Hepatocyte (in vitro differentiated cells): ENCODE measurements around the gene BNIP5. TPM values are rescaled to one million over a fixed set of nuclear protein-coding genes. Genes with fewer than 3 reads are reported as not detected.

Source experiments
- DNase-seq: peaks from one replicate; pipeline ENCODE4 v3.0.0-alpha.2; 2016; ENCODE audit warnings: low spot score
- H2AFZ ChIP-seq: fragments of 200-600 bp; sonication (generic); 2 replicates; pipeline ENCODE4 v1.6.0; 2016; ENCODE audit warnings: antibody characterized with exemption, mild to moderate bottlenecking
- H3K27ac ChIP-seq: fragments of 200-600 bp; sonication (generic); 2 replicates; pipeline ENCODE4 v1.5.1; 2016; ENCODE audit warnings: mild to moderate bottlenecking
- H3K27me3 ChIP-seq: fragments of 200-600 bp; sonication (generic); 2 replicates; pipeline ENCODE4 v1.6.1; 2016
- H3K36me3 ChIP-seq: fragments of 200-600 bp; sonication (generic); replicated peaks from 2 replicates; pipeline ENCODE4 v1.5.1; 2016; ENCODE audit warnings: low read depth; ENCODE audit not compliant: insufficient read depth
- H3K4me1 ChIP-seq: fragments of 200-600 bp; sonication (generic); 2 replicates; pipeline ENCODE4 v1.5.1; 2016; ENCODE audit warnings: mild to moderate bottlenecking, moderate library complexity; ENCODE audit not compliant: insufficient read depth
- H3K4me2 ChIP-seq: fragments of 200-600 bp; sonication (generic); 2 replicates; pipeline ENCODE4 v1.6.0; 2016
- H3K4me3 ChIP-seq: fragments of 200-600 bp; sonication (generic); 2 replicates; pipeline ENCODE4 v1.5.1; 2016; ENCODE audit warnings: mild to moderate bottlenecking
- H3K79me2 ChIP-seq: fragments of 200-600 bp; sonication (generic); 2 replicates; pipeline ENCODE4 v1.6.0; 2017; ENCODE audit warnings: mild to moderate bottlenecking
- H3K9me2 ChIP-seq: fragments of 200-600 bp; sonication (generic); replicated peaks from 2 replicates; pipeline ENCODE4 v1.6.0; 2017; ENCODE audit warnings: mild to moderate bottlenecking; ENCODE audit not compliant: insufficient read depth
- H3K9me3 ChIP-seq: fragments of 200-600 bp; sonication (generic); 2 replicates; pipeline ENCODE4 v1.5.1; 2016; ENCODE audit warnings: low read depth, mild to moderate bottlenecking
- H4K20me1 ChIP-seq: fragments of 200-600 bp; sonication (generic); 2 replicates; pipeline ENCODE4 v1.6.0; 2016; ENCODE audit warnings: mild to moderate bottlenecking; ENCODE audit not compliant: insufficient read depth, poor library complexity, severe bottlenecking
- EZH2 ChIP-seq: fragments of 200-600 bp; sonication (generic); IDR thresholded peaks from 2 replicates; pipeline ENCODE4 v1.6.1; 2016; ENCODE audit warnings: antibody characterized with exemption, mild to moderate bottlenecking, borderline replicate concordance
- EZH2phosphoT487 ChIP-seq: fragments of 200-600 bp; sonication (generic); IDR thresholded peaks from one replicate; pipeline ENCODE4 v1.6.1; 2018; ENCODE audit warnings: antibody characterized with exemption, mild to moderate bottlenecking, low read depth, moderate library complexity; ENCODE audit not compliant: unreplicated experiment, severe bottlenecking
- WGBS: methylation state at CpG from one replicate; pipeline ENCODE4 v1.1.6; 2016; ENCODE audit warnings: low lambda C conversion rate; ENCODE audit errors: missing lambda C conversion rate; 5-methylcytosine and 5-hydroxymethylcytosine counted together
- polyA plus RNA-seq: library from polyadenylated mRNA; unstranded; fragments of >200 nt; fragmentation: Nextera tagmentation; extraction: Ambion mirVana; gene quantifications from 2 replicates; pipeline ENCODE4 v1.2.1, GENCODE V29; 2016
- total RNA-seq: library from RNA; depleted of rRNA; stranded (reverse); fragments of >200 nt; gene quantifications from 2 replicates; pipeline ENCODE4 v1.2.3, GENCODE V29; 2014
- TF ChIP-seq, protein P1 (sequence below): fragments of 200-600 bp; sonication (generic); IDR thresholded peaks from 2 replicates; pipeline ENCODE4 v1.5.1; 2016; ENCODE audit warnings: antibody characterized with exemption, mild to moderate bottlenecking; ENCODE audit not compliant: poor library complexity

BNIP5 gene, protein sequence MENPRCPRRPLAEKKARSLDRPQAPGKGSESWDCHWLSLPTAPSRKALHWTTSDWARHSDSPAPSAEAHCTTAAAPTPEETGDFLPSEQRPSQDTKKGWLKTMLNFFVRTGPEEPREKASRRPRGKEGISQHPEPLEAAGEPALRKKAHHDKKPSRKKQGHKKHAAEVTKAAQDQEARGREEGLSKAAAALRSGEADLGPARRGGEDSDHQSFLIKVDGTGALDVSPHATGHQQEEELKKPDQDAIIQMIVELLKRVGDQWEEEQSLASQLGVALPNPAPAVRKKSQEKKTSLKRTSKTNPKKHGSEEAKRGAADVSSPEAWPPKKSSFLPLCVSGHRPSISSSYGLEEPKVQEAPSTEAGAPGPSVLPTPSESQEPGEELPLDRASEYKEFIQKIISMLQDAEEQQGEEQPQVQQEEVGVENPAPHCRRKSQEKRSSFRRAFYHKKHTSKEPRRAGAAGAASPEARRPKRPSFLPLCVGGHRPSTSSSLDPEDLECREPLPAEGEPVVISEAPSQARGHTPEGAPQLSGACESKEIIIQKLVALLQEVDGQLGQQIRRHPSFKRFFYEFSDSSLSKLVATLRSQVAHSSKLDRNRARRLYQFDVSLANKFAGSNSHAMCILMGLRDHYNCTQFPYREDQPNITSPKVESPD
- 27.6 and 29.1 TPM in 2 replicates for total RNA-seq
- polyA plus RNA-seq, result 28.1 and 29.2 TPM in 2 replicates

DNA sequence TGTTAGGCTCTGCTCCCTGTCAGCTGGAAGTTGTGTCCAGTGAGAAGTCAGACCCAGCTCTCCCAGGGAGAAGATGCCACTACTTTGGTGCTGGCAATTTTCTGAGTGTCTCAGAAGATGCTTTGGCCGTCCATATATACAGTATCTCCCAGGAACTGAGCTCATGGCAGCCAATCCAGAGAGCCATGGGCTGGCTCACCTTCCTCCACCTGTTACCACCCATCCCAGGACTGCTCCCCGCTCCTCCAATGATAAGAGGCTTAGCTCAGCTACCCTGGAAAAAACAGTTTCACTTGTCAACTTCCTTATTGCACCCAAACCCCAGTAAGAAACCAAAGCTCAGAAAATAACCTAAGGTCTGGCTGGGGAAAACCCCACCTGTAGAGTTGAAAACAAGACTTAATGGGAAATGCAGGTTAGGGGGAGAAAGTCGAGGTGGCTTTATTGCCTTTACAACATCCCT lies at the start of gene BNIP5:
Gene BNIP5, minus strand, starts transcription at position 110 of the 463 bp plus-strand sequence. CDS start 6,198 bp downstream, outside the sequence.
- DNase-seq, result peak; percentile 81
- no peaks in the 10 kb centered on the region for H3K27me3 ChIP-seq
- H2AFZ ChIP-seq, result no peak within 1 kb of the TSS
- no peaks in the 10 kb centered on the region for H3K9me2 ChIP-seq
- H3K36me3 ChIP-seq, result no peaks in the 10 kb centered on the region
- no peak within 1 kb of the TSS for H3K4me3 ChIP-seq
- H3K9me3 ChIP-seq, result no peaks in the 10 kb centered on the region
- H4K20me1 ChIP-seq, result no peaks in the 10 kb centered on the region
- TF ChIP-seq EZH2, result no peak
- no peaks in the 10 kb centered on the region for H3K79me2 ChIP-seq
- 46% methylated on average over 3 of the region's 3 CpGs for WGBS
- H3K4me2 ChIP-seq, result peak within 1 kb of the TSS; percentile 68
- peaks cover 24% of the 10 kb centered on the region for H3K4me1 ChIP-seq
- H3K27ac ChIP-seq, result peak within 1 kb of the TSS; percentile 98

DNA sequence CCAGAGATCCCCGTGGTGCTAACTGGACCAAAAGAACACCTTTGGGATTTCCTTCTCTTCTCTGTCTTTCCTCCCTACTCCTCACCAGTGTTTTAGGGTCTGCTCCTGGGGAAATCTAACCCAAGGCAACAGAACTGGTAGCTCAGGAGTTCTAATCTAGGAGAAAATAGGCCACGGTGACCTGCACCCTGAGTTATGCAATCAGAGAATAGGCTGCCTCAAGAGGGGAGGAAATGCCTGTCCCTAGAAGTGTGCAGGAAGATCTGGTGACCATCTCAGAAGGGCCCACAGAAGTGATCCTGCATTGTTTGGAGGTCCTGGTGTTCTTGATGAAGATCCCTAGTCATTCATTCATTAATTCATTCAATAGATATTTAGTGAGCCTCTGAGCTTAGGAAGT lies 47.4 kb upstream of the BNIP5 start:
- Histone ChIP-seq H2AFZ (no peak overlapping the region), H3K9me3 (no peaks in the 10 kb centered on the region), H3K27me3 (peaks cover 22% of the 10 kb centered on the region), H3K79me2 (no peaks in the 10 kb centered on the region), H3K36me3 (no peaks in the 10 kb centered on the region), H3K9me2 (no peaks in the 10 kb centered on the region), H3K27ac (no peak overlapping the region), H3K4me1 (peaks cover 6% of the 10 kb centered on the region), H3K4me2 (no peak overlapping the region), H3K4me3 (no peak overlapping the region), H4K20me1 (no peaks in the 10 kb centered on the region)
- WGBS, result 75% methylated on average over 2 of the region's 2 CpGs
- DNase-seq, result no peak
- no peak for TF ChIP-seq EZH2
- TF ChIP-seq EZH2phosphoT487, result no peak
- TF ChIP-seq, protein P1, sequence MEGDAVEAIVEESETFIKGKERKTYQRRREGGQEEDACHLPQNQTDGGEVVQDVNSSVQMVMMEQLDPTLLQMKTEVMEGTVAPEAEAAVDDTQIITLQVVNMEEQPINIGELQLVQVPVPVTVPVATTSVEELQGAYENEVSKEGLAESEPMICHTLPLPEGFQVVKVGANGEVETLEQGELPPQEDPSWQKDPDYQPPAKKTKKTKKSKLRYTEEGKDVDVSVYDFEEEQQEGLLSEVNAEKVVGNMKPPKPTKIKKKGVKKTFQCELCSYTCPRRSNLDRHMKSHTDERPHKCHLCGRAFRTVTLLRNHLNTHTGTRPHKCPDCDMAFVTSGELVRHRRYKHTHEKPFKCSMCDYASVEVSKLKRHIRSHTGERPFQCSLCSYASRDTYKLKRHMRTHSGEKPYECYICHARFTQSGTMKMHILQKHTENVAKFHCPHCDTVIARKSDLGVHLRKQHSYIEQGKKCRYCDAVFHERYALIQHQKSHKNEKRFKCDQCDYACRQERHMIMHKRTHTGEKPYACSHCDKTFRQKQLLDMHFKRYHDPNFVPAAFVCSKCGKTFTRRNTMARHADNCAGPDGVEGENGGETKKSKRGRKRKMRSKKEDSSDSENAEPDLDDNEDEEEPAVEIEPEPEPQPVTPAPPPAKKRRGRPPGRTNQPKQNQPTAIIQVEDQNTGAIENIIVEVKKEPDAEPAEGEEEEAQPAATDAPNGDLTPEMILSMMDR, result no peak

DNA sequence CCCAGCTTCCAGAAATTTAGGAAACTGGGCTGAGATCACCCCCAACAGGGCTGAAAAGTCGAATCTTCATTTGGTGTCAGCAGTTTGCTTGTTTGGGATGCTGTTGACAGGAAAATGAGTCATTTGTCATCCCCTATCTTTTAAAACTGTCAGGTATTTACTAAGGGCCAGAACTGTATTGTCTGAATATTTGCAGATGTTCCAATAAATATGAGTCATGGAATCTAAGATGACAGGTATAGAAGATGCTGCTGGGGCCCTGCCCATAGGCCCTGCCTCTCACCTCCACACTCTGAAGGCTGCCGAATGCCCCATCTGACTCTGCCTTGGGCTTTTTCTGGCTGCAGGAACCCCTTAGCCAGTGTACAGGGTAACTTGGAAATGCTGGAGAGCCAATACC lies 46.9 kb upstream of the BNIP5 start:
- Histone ChIP-seq H3K4me2 (no peak overlapping the region), H3K9me3 (no peaks in the 10 kb centered on the region), H3K4me3 (no peak overlapping the region), H3K9me2 (no peaks in the 10 kb centered on the region), H3K79me2 (no peaks in the 10 kb centered on the region), H3K27ac (no peak overlapping the region), H3K4me1 (peaks cover 6% of the 10 kb centered on the region), H3K36me3 (no peaks in the 10 kb centered on the region), H4K20me1 (no peaks in the 10 kb centered on the region), H3K27me3 (peaks cover 18% of the 10 kb centered on the region), H2AFZ (no peak overlapping the region)
- WGBS, result 67% methylated on average over 2 of the region's 2 CpGs
- TF ChIP-seq, protein P1, result no peak
- no peak for TF ChIP-seq EZH2
- no peak for TF ChIP-seq EZH2phosphoT487
- DNase-seq, result no peak

DNA sequence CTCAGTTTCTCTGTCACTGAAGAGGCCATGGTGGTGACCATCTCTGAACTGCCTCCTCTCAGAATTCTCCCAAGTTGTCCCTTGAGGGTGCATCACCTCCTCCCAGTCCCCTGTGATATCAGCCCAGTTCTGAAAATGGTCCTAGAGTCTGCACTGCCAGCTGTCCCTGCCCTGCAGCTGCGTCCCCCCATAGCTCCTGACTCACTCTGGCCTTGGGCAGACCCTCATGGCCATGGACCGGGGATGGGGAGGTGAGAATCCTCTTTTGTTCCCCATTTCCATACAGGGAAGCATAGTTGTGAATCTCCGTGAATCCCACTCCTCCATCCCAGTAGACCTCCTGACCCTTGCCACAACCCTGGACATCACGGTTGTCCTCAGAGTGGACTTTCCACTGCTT lies 46.3 kb upstream of the BNIP5 start:
- H2AFZ ChIP-seq, result no peak overlapping the region
- TF ChIP-seq EZH2phosphoT487 (no peak), EZH2 (no peak)
- TF ChIP-seq, protein P1, result no peak

More for the DNA sequence above, 46.3 kb upstream of the BNIP5 start:
- no peaks in the 10 kb centered on the region for H3K9me3 ChIP-seq
- WGBS, result 56% methylated on average over 4 of the region's 4 CpGs
- no peak overlapping the region for H3K4me2 ChIP-seq
- DNase-seq, result no peak
- H4K20me1 ChIP-seq, result no peaks in the 10 kb centered on the region
- H3K4me3 ChIP-seq, result no peak overlapping the region
- peaks cover 6% of the 10 kb centered on the region for H3K4me1 ChIP-seq
- no peaks in the 10 kb centered on the region for H3K36me3 ChIP-seq
- no peaks in the 10 kb centered on the region for H3K9me2 ChIP-seq
- H3K79me2 ChIP-seq, result no peaks in the 10 kb centered on the region
- no peak overlapping the region for H3K27ac ChIP-seq
- peaks cover 12% of the 10 kb centered on the region for H3K27me3 ChIP-seq
